Mesenteric fat pad (tissue), 1 donor: ENCODE data around the gene EVI5. TPM values are rescaled to one million over a fixed set of nuclear protein-coding genes. Genes with fewer than 3 reads are reported as not detected.
"Not testable (repeated sequence)": the region's sequence is repeated elsewhere in the genome, so short reads cannot be mapped to it uniquely, and the experiment has no call there.

Source experiments
- DNase-seq: peaks from one replicate; pipeline ENCODE4 v3.0.0-alpha.2; 2020; ENCODE audit warnings: low spot score
- total RNA-seq: library from RNA; stranded (reverse); fragmentation: NEBNext Ultra II Directional; extraction: Animal tissue kit (Norgen Biotek cat#: 25700); gene quantifications from one replicate; pipeline ENCODE4 v1.2.1, GENCODE V29; 2021
- donor health status: DM: yes; HTN: yes; CAD: no.

Gene EVI5
- total RNA-seq, 1 donor from 2014 or later: 44.4 TPM

DNA sequence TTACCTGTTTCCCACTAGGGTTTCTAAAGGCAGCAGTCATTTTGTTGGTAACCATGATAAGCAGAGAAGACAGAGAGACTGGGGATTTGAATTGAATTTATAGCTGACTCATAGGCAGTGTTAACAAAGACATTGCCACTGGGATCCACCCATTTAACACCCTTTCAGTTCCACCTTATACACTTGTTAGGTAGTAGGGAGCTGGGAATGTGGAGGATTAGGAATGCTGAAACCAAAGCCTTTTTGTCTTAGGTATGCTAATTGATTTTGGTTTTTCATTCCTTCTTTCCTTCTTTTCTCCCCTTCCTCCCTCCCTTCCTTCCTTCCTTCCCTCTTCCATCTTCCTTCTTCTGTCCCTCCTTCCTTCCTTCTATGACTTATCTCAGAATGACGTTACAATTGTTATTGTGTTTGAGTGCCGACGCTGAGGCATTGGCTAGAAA, 7.5 kb upstream of the EVI5 start:
- no peak for DNase-seq

GRCh38 chr1:92791487-92792066, 6.7 kb upstream of the EVI5 start:
- no peak for DNase-seq

GRCh38 chr1:92790867-92791266, 6.0 kb upstream of the EVI5 start:
- DNase-seq: no peak

DNA sequence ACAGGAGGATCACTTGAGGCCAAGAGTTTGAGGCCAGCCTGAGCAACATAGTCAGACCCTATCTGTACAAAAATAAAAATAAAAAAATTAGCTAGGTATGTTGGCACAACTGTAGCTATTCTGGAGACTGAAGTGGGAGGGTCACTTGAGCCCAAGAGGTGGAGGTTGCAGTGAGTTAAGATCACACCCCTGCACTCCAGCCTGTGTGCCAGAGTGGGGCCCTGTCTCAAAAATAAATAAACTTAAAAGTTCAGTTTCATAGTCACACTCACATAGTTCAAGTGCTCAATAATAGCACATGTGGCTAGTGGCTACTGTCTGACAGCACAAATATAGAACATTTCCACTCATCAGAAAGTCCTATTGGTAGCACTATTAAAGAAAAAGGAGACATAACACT, 5.2 kb upstream of the EVI5 start:
- no peak for DNase-seq

GRCh38 chr1:92786111-92786901, 1.4 kb upstream of the EVI5 start:
- no peak for DNase-seq

- DNase-seq: no peak
Observed at GRCh38 chr1:92784021-92784638, 778 bp downstream of the EVI5 start.

- DNase-seq: not testable (repeated sequence)
Observed at GRCh38 chr1:92783550-92783949, 1.4 kb downstream of the EVI5 start.

- no peak for DNase-seq
Observed at GRCh38 chr1:92778376-92778775, 6.5 kb downstream of the EVI5 start.

- no peak for DNase-seq
Observed at GRCh38 chr1:92774407-92774806, 10.5 kb downstream of the EVI5 start.

DNA sequence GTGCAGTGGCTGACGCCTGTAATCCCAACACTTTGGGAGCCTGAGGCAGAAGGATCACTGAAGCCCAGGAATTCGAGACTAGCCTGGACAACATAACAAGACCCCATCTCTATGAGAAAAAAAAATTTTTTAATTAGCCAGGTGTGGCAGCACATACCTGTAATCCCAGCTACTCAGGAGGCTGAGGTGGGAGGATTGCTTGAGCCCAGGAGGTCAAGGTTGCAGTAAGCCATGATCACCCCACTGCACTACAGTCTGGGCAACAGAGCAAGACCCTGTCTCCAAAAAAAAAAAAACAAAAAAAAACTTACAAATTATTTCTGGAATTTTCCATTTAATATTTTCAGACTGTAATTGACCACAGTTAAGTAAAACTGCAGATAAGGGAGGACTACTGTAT, 11.2 kb downstream of the EVI5 start:
- DNase-seq: not testable (repeated sequence)

GRCh38 chr1:92769856-92770255, 15.1 kb downstream of the EVI5 start:
- DNase-seq: no peak

DNA sequence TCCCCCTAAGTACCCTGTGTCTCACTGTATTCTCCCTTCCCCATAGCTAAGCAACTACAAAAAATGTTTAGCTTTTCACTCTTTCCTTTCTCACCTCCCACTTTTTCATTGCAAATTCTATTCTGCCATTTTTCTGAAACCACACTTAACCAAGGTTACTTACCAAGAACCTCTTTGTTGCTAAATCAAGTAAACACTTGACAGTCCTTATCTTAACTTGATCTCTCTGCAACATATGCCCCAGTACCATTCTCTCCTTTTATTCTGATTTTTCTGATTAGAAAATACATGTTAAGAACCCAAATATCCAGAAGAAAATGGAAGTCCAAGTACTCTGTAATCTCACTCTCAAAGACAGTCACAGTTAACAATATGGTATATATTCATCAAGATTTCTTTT, 16.0 kb downstream of the EVI5 start:
- DNase-seq: no peak

DNA sequence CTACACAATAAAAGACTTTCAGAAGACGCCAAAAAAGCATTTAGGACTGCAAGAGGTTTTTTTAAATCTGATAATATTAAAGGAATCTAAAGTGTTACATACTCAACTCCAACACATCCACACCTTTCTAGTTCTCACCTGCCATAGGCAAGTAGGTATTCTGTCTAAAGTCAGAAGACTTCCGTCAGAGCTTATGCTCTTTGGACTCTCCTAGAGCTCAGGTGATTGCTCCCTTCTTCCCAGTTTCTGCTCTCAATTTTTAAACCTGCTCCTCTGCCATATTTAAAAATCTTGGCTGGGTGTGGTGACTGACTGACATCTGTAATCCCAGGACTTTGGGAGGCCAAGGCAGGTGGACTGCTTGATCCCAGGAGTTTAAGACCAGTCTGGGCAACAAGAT, 16.6 kb downstream of the EVI5 start:
- no peak for DNase-seq

- DNase-seq: no peak
Observed at GRCh38 chr1:92764116-92764515, 20.8 kb downstream of the EVI5 start.

DNA sequence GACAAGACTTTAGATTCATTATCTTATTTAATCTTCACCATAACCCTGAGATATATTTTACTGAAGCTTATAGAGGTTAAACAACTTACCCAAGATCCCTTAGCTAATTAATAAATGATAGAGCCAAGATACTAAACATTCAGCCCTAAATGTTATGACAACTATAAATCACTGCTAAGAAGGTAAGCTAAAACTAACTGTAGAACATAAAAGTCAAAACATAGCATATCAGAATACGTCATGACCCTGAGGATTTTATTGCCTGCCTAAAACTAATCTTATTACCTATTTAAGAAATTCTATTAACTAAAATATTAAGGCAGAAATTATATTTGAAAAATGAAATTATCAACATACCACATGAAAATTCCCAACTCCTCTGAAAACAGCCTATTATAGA, 22.6 kb downstream of the EVI5 start:
- DNase-seq: no peak

- no peak for DNase-seq
Observed at GRCh38 chr1:92759361-92759760, 25.5 kb downstream of the EVI5 start.

DNA sequence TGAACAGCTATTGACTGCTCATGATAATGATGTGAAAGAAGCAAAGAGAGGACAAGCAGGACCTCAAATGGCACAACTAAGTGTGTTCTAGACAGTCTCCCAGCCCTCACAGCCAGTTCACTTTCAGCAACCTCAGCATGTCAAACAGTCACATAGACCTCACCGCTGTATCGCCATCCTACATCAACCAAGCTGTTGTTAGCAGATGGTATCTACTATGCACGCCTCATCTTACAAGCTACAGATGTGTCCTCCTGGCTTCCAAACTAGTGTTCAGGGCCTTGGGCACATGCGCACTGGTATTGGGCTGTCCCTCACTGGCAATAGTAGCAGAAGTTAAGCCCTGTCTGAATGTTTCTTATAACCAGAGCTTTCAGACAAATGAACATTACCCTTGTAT, 28.4 kb downstream of the EVI5 start:
- DNase-seq: no peak

- DNase-seq: no peak
Observed at GRCh38 chr1:92755541-92756461, 29.1 kb downstream of the EVI5 start.

- DNase-seq: no peak
Observed at GRCh38 chr1:92754719-92755050, 30.2 kb downstream of the EVI5 start.

GRCh38 chr1:92754000-92754718, 30.7 kb downstream of the EVI5 start:
- DNase-seq: no peak

DNA sequence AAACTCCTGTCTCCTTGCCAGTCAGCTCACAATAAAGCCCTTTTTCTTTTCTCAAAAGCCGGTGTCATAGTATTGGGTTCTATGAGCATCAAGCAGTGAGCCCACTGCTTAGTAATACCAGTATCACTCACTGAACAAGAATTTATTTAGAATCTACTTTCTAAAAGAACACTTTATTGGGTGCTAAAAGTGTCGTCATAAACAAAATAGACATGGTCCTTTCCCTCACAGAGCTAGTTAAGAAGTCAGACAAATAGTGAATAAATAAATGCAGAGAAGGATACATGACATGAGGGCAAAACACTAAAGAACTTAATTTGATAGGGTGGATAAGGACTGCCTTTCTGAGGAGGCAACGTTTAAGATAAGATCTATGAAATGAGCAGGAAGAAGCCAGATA, 32.2 kb downstream of the EVI5 start:
- no peak for DNase-seq
